Astrocyte of the cerebellum (primary cell): ENCODE data around the gene PRPF4.

Source experiments
- DNase-seq: peaks from one replicate; pipeline ENCODE4 v3.0.0-alpha.2; 2011; ENCODE audit warnings: low read depth
- H3K4me3 ChIP-seq: 2 replicates; pipeline ENCODE4 v1.5.1; 2011; ENCODE audit warnings: mild to moderate bottlenecking, low read depth, low read length, moderate library complexity
- in situ Hi-C: cut with HindIII; loops from 2 replicates; pipeline ENCODE4 v1.10.0; 2017; ENCODE audit warnings: low sequenced_read_pairs
- TF ChIP-seq, protein P1 (sequence below): IDR thresholded peaks from 2 replicates; pipeline ENCODE4 v1.5.1; 2012; ENCODE audit warnings: low read length, low read depth, moderate library complexity, mild to moderate bottlenecking; ENCODE audit errors: missing control alignments

The PRPF4 gene

GRCh38 chr9:113261917-113262671 is 13.4 kb upstream of the PRPF4 start:
- TF ChIP-seq, protein P1, sequence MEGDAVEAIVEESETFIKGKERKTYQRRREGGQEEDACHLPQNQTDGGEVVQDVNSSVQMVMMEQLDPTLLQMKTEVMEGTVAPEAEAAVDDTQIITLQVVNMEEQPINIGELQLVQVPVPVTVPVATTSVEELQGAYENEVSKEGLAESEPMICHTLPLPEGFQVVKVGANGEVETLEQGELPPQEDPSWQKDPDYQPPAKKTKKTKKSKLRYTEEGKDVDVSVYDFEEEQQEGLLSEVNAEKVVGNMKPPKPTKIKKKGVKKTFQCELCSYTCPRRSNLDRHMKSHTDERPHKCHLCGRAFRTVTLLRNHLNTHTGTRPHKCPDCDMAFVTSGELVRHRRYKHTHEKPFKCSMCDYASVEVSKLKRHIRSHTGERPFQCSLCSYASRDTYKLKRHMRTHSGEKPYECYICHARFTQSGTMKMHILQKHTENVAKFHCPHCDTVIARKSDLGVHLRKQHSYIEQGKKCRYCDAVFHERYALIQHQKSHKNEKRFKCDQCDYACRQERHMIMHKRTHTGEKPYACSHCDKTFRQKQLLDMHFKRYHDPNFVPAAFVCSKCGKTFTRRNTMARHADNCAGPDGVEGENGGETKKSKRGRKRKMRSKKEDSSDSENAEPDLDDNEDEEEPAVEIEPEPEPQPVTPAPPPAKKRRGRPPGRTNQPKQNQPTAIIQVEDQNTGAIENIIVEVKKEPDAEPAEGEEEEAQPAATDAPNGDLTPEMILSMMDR: no peak
- DNase-seq: peak; percentile 23
- in situ Hi-C loops: no loop called here
- no peak overlapping the region for H3K4me3 ChIP-seq

DNA sequence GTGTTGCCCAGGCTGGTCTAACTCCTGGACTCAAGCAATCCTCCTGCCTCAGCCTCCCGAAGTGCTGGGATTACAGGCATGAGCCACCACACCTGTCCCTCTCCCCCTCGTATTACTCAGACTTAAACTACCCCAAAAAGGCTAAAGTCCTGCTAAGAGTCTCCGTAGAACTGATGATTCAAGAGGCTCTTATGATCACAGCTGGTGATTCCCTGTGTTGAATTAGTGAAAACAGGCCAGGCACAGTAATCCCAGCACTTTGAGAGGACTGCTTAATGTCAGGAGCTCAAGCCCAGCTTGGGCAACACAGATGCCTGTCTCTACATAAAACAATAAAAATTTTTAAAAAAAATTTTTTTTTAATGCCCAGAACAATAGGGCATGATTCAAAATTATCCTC is 9.3 kb upstream of the PRPF4 start:
- in situ Hi-C loops: no loop called here
- H3K4me3 ChIP-seq: no peak overlapping the region
- DNase-seq: no peak
- TF ChIP-seq, protein P1: no peak

DNA sequence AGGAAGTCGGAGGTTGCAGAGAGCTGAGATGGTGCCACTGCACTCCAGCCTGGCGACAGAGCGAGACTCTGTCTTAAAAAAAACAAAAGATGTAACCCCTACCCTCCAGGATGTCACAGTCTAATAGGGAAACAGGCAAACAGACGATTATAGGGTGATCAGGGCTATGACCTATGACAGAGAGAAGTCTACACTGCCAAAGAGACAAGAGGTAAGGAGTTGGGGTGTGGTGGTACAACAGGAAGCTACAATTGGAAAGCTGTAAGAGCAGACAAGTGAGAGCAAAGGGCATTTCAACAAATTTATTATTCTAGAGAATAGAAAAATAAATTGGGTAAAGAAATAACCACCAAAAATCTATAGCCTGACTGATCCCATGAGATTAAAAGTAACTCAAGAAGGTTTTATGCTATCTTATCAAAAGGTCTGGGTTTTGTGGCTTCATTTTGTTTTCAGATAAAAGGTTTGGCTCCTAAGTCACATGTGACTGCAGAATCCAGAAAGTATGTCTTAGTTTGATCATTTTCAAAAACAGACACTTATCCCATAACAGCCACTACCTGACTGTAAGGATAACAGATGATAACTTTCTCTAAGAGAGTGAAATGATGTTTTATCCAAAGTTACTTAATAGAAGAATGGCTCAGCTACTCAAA is 7.4 kb upstream of the PRPF4 start:
- H3K4me3 ChIP-seq: no peak overlapping the region
- DNase-seq: no peak
- TF ChIP-seq, protein P1: no peak
- in situ Hi-C loops: no loop called here

- DNase-seq: no peak
- TF ChIP-seq, protein P1: no peak
- H3K4me3 ChIP-seq: no peak overlapping the region
- in situ Hi-C loops: no loop called here
Observed at GRCh38 chr9:113269355-113269754, 6.1 kb upstream of the PRPF4 start.

DNA sequence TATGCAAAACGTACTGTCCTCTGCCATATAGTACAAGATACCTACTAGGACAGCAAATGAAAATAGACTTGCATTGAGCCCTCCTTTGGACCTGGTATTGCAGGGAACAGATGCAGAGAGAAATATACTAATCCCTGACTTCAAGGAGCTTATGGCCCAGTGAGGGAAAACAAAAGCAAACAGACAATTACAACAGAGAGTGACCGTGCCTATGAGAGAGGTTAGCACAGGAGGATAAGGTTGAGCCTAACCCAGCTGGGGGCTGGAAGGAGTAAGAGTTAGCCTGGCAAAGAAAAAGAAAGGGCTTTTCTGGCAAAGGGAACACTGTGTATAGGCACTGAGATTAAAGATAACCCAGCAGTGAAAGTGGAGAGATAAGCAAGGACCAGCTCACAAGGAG is 5.6 kb upstream of the PRPF4 start:
- TF ChIP-seq, protein P1: no peak
- no peak overlapping the region for H3K4me3 ChIP-seq
- no peak for DNase-seq
- in situ Hi-C loops: no loop called here

DNA sequence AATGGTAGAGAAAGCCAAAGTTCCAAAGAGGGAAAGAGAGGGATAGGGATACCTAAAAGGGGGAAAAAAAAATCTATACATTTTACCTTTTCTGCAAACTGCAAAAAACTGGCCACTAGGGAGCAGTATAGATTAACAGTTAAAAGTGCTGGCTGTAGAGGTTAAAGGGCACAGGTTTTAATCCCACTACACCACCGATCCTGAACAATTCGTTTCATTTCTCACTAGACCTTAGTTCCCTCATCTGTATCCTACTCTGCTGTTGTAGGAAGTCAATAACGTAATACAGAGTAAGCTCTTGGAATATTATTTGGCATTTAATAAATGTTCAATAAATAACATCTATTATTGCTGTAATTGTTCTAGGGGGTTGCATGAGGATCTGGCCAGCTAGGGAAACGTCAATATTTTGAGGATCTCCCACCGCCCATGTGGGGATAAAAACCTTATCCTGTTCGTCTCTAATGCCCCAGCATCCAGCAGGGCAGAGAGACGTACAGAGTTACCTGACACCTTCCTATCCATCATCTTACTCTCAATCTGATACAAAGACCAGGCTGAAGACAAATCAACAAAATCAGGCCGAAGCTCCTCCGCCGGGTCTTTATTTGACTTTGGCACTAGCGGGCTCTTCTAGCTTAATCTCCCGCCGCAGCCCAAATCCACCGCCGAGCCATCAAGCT is 843 bp upstream of the PRPF4 start:
- peak; percentile 20 for DNase-seq
- TF ChIP-seq, protein P1: peak; percentile 63
- peak overlapping the region; percentile 95 for H3K4me3 ChIP-seq
- in situ Hi-C loops: loop anchor here (25.0 kb wide), 1 partner anchor 388 kb away; no protein-coding TSS in a partner anchor
